Gastroesophageal sphincter (tissue), 4 donors: ENCODE data around the gene TNK1. TPM values are rescaled to one million over a fixed set of nuclear protein-coding genes. Genes with fewer than 3 reads are reported as not detected.

ENCODE experiments used
- ATAC-seq: fragments of 150-250 bp; one replicate; pipeline ENCODE4 v1.9.1; 2016; ENCODE audit warnings: mild to moderate bottlenecking, moderate library complexity
- H3K27ac ChIP-seq, 4 donors: fragments of 200-600 bp; sonication (generic) in 3 of 4; 1 replicate in 3 of 4; 2 replicates in 1 of 4; pipeline ENCODE4 v1.5.1; 2016 to 2019
- H3K27me3 ChIP-seq: fragments of 200-600 bp; sonication (generic); one replicate; pipeline ENCODE4 v1.5.1; 2019
- H3K36me3 ChIP-seq, 2 donors: fragments of 200-600 bp; sonication (generic); one replicate each; pipeline ENCODE4 v1.5.1; 2019; ENCODE audit warnings: control low read depth in 1 of 2
- H3K4me1 ChIP-seq, 3 donors: fragments of 200-600 bp; sonication (generic); 1 replicate in 2 of 3; 2 replicates in 1 of 3; pipeline ENCODE4 v1.5.1; 2016 to 2019; ENCODE audit warnings: control low read depth in 2 of 3
- H3K4me3 ChIP-seq, 2 donors: fragments of 200-600 bp; sonication (generic); one replicate each; pipeline ENCODE4 v1.5.1; 2019; ENCODE audit warnings: mild to moderate bottlenecking in 1 of 2, moderate library complexity in 1 of 2
- H3K9me3 ChIP-seq, 3 donors: fragments of 200-600 bp; sonication (generic); one replicate each; pipeline ENCODE4 v1.5.1; 2017 to 2019; ENCODE audit warnings: control low read depth in 2 of 3
- CTCF ChIP-seq, 4 experiments: fragments of 200-600 bp in 2 of 4; fragments of 450-650 bp in 2 of 4; sonication (generic) in 1 of 4; IDR thresholded peaks; one replicate each; pipeline ENCODE4 v1.5.1; 2017 to 2019; ENCODE audit warnings: antibody characterized with exemption in 4 of 4, mild to moderate bottlenecking in 2 of 4, moderate library complexity in 2 of 4
- EP300 ChIP-seq: sonication (generic); formaldehyde crosslinking; IDR thresholded peaks from one replicate; pipeline ENCODE4 v1.6.1; 2017; ENCODE audit warnings: antibody characterized with exemption, mild to moderate bottlenecking
- POLR2A ChIP-seq, 2 donors: fragments of 450-650 bp; IDR thresholded peaks; one replicate each; pipeline ENCODE4 v1.6.1; 2017; ENCODE audit warnings: antibody characterized with exemption in 2 of 2, mild to moderate bottlenecking in 2 of 2, moderate library complexity in 1 of 2
- POLR2AphosphoS5 ChIP-seq: sonication (generic); formaldehyde crosslinking; IDR thresholded peaks from one replicate; pipeline ENCODE4 v1.6.1; 2017; ENCODE audit warnings: antibody characterized with exemption
- WGBS, 2 donors: methylation state at CpG; one replicate each; pipeline ENCODE4 v1.1.5; 2018; ENCODE audit warnings: low coverage in 1 of 2; 5-methylcytosine and 5-hydroxymethylcytosine counted together
- total RNA-seq, 4 donors: library from RNA; depleted of rRNA; stranded (reverse); fragments of >200 nt; gene quantifications; one replicate each; pipeline ENCODE4 v1.1.0, GENCODE V29; 2016

The TNK1 gene
- total RNA-seq, 4 donors from 2014 or later: 2.0 to 4.4 (median 3.5) TPM

DNA sequence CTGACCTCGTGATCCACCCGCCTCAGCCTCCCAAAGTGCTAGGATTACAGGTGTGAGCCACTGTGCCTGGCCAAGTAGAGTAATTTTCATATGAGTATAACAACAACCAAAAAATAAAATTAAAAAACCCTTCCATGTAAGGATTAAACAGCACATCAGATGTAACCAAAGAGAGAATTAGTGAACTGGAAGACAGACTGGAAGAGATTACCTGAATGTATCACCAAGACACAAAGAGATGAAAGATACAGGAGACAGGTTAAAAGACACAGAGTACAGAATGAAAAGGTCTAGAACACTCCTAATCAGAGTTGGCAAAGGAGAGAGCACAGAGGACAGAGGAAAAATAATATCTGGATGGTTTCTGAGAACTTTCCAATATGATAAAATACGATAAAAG is 1.8 kb upstream of the TNK1 start:
- 100% methylated on average over 1 to 2 of the region's 3 CpGs for WGBS, 2 donors
- no peak for ATAC-seq
- Histone ChIP-seq H3K36me3 (no peaks in the 10 kb centered on the region), H3K9me3 (no peaks in the 10 kb centered on the region), H3K4me3 (no peak overlapping the region), H3K27ac (no peak overlapping the region), H3K4me1 (peaks cover 0 to 37% (median 18%) of the 10 kb centered on the region in 3 donors), H3K27me3 (no peaks in the 10 kb centered on the region)
- TF ChIP-seq CTCF (IDR thresholded peaks at IDR 0.05) (no peak), POLR2A (IDR thresholded peaks at IDR 0.05) (no peak), POLR2AphosphoS5 (no peak), EP300 (no peak)

- peak overlapping the region in 3 of 4 donors; percentile 73 to 80 (median 77) for H3K27ac ChIP-seq
Observed at GRCh38 chr17:7380321-7380720, 568 bp upstream of the TNK1 start.

GRCh38 chr17:7382901-7383300 is 2.0 kb downstream of the TNK1 start:
- Histone ChIP-seq H3K27me3 (no peaks in the 10 kb centered on the region), H3K4me1 (peaks cover 0 to 43% (median 21%) of the 10 kb centered on the region in 3 donors), H3K27ac (no peak overlapping the region), H3K36me3 (peaks cover 0 to 17% of the 10 kb centered on the region in 2 donors), H3K9me3 (no peaks in the 10 kb centered on the region), H3K4me3 (no peak overlapping the region)
- ATAC-seq: no peak
- 90 to 100% methylated on average over 3 to 7 of the region's 10 CpGs for WGBS, 2 donors
- TF ChIP-seq POLR2A (IDR thresholded peaks at IDR 0.05) (no peak), POLR2AphosphoS5 (no peak), EP300 (no peak)

More at GRCh38 chr17:7380321-7380720, 568 bp upstream of the TNK1 start:
- peaks cover 0 to 43% (median 21%) of the 10 kb centered on the region in 3 donors for H3K4me1 ChIP-seq
- TF ChIP-seq POLR2A (IDR thresholded peaks at IDR 0.05) (no peak), POLR2AphosphoS5 (peak; percentile 73), CTCF (IDR thresholded peaks at IDR 0.05) (no peak), EP300 (no peak)
- 0% methylated on average over 1 of the region's 7 CpGs; no CpG with 5 or more reads in 1 of the 2 donors for WGBS, 2 donors
- no peaks in the 10 kb centered on the region for H3K9me3 ChIP-seq
- no peaks in the 10 kb centered on the region for H3K36me3 ChIP-seq
- H3K4me3 ChIP-seq: peak overlapping the region; percentile 15 to 58
- H3K27me3 ChIP-seq: no peaks in the 10 kb centered on the region
- ATAC-seq: peak; percentile 73

DNA sequence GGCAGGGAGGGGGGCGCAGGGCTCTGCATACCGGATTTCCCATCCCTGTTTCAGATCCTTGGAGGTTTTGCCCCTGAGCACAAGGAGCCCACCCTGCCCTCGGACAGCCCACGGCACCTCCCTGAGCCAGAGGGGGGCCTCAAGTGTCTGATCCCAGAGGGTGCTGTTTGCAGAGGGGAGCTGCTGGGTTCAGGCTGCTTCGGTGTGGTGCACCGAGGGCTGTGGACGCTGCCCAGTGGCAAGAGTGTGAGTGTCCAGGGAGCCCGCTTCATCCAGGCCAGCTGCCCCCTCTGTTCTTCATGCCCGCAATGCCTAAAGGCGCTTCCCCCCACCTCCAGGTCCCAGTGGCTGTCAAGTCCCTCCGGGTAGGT is 2.5 kb downstream of the TNK1 start:
- peaks cover 0 to 43% (median 21%) of the 10 kb centered on the region in 3 donors for H3K4me1 ChIP-seq
- no peak for ATAC-seq
- TF ChIP-seq POLR2AphosphoS5 (no peak), EP300 (no peak), CTCF (IDR thresholded peaks at IDR 0.05) (no peak), POLR2A (IDR thresholded peaks at IDR 0.05) (no peak)
- H3K36me3 ChIP-seq: peaks cover 0 to 22% of the 10 kb centered on the region in 2 donors
- H3K27ac ChIP-seq: peak overlapping the region in 2 of 4 donors; percentile 63 to 73
- no peaks in the 10 kb centered on the region for H3K27me3 ChIP-seq
- H3K9me3 ChIP-seq: no peaks in the 10 kb centered on the region
- H3K4me3 ChIP-seq: peak overlapping the region in 1 of 2 donors; percentile 51
- WGBS, 2 donors: no CpG with 5 or more reads among the region's 11 CpGs

GRCh38 chr17:7383742-7384488 is 3.0 kb downstream of the TNK1 start:
- ATAC-seq: peak; percentile 74
- Histone ChIP-seq H3K9me3 (no peaks in the 10 kb centered on the region), H3K27me3 (no peaks in the 10 kb centered on the region), H3K4me1 (peaks cover 0 to 43% (median 21%) of the 10 kb centered on the region in 3 donors), H3K27ac (peak overlapping the region in 3 of 4 donors; percentile 48 to 73 (median 63)), H3K4me3 (peak overlapping the region; percentile 5 to 51), H3K36me3 (peaks cover 0 to 28% of the 10 kb centered on the region in 2 donors)
- WGBS, 2 donors: no CpG with 5 or more reads among the region's 65 CpGs
- no peak for TF ChIP-seq CTCF (IDR thresholded peaks at IDR 0.05)
